T-helper 2 cell treated with Interferon-gamma antibody and Interleukin-4, amounts not matched to agents 100 ng/mL and 5 ng/mL, for 36 hours (primary cell): ENCODE measurements around the gene VPS13A. TPM values are rescaled to one million over a fixed set of nuclear protein-coding genes. Genes with fewer than 3 reads are reported as not detected.

ENCODE experiments used
- intact Hi-C: fragments of 100-400 bp; cut with micrococcal nuclease; formaldehyde crosslinking; loops from one replicate; pipeline ENCODE4 v1.15.1; 2023
- total RNA-seq: library from RNA; stranded (reverse); gene quantifications from 2 replicates; pipeline ENCODE4 v1.2.3, GENCODE V29; 2022

Gene VPS13A
- total RNA-seq: 47.6 and 47.9 TPM in 2 replicates

DNA sequence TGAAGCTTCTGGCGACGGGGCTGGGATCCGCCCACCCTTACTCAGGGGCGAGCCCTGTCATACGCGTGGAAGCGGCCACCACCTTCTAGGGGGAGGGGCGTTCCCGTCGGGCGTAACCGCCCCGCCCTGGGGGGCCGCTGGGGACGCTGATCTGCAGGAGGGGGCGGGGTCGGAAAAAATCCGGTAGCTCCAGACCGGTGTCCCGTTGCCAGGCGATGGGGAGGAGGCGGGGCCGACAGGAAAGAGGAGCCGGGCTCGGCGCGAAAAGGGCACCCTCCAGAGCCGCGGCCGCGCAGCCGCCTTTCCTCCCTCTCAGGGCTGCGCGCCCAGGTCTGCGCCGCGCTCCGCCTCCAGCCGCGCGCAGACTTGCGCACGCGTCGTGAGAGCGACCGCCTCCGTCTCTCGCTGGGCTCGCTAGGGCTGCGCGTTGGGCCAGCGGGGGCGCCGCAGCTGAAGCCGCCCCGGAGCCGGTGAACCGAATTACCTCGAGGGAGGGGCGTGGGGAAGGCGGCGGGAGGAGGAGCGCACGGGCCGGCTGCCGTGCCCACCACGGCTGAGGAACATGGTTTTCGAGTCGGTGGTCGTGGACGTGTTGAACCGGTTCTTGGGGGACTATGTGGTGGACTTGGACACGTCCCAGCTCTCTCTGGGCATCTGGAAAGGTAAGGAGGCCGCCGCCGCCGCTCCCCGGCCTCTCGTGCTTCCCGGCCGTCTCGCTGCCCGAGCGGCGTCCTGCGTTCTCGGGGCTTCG lies at the start of gene VPS13A:
Gene VPS13A (plus strand): TSS at position 392 of the 751 bp plus-strand sequence. CDS start 171 bp downstream, at position 563.
- intact Hi-C loops: loop anchor here (1.0 to 5.0 kb wide), 5 partner anchors 10 to 1120 kb away; partner anchors contain the start of genes CEP78, GNAQ, PSAT1 and RFK

DNA sequence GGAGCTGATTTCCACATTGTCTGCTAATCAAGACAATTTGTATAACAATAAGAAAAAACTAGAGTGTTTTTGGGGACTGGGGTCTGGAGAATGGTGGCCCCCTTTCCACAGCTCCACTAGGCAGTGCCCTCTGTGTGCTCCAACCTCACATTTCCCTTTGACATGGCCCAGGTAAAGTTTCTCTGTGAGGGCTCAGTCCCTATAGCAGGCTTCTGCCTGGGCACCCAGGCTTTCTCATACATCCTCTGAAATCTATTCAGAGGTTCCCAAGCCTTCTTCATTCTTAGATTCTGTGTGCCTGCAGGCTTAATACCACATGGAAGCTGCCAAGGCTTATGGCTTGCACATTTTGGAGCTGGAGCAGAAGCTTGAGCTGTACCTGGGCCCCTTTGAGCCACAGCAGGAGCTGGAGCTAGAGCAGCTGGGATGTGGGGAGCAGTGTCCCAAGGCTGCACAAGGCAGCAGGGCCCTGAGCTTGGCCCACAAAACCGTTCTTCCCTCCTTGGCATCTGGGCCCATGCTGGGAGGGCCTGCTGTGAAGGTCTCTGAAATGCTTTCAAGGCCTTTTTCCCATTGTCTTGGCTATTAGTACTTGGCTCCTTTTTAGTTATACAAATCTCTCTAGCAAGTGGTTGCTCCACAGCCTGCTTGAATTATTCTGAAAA lies 49.1 kb upstream of the VPS13A start:
- intact Hi-C loops: no loop called here

DNA sequence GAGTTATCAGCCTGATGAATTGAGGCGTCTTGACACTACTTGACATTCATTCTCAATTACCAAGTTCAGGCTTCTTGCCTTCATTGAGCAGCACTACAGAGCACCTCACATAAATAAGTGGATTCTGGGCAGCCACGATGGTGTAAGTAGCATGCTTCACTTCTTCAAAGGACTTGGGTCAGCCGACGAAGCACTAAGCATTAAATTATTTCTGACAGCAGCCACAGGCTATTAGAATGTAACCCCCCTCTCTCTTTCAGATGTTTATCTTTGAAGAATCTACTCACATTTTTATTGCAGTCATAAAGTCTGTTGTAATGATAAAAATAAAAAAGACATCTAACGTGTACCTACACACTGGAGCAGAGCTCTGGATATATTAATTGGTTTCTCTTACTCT lies 45.9 kb upstream of the VPS13A start:
- intact Hi-C loops: no loop called here

DNA sequence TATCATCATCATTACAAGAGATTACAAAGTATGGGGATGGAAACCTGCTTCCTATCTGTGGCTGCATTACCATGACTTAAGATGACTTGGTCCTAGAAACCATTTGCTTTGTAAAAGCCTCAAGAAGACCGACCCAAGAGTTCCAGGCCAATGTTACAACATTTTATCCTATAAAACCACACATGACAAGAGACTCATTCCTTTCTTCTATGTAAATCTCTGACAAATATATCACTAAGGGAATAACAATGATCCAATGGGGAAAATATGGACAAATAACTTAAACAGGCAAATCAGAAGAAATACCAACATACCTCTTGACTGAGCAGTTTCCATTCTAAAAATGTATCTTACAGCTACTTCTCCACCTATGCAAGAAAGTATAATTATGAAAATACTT lies 44.3 kb upstream of the VPS13A start:
- intact Hi-C loops: no loop called here

DNA sequence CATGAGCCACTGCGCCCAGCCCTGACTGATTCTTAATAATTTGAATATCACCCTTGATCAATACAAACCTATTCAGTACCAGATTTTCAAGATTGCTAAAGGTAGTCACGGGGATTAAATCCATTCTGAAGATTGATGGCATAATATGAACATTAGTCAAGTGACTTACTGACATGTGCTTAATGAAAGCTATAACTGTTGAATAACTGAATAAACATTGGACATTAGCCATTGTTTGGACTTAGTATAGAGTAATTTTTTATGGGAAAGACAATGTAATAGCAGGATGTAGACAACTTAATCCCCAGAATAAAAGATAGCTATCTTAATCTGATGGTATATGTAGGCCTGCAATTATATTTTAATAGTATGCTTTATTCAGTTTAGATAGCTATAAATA lies 35.0 kb upstream of the VPS13A start:
- intact Hi-C loops: no loop called here

DNA sequence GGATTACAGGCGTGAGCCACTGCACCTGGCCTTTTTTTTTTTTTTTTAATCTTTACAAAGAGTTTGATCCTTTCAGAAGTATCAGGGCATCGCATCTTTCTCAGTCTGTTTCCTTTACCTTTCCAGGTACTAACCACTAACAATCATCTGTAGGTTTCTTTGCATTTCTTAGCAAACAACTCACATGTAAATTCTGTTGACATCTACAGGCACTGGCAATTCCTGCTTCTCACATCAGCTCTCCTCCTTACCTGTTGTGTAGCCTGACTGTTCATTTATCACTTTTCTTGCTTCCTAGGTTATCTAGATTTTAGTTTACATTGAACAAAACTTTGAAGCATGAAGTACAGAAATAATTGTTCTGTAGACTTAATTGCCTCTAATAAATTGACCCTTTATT lies 27.5 kb upstream of the VPS13A start:
- intact Hi-C loops: loop anchor here (1.0 to 5.0 kb wide), 2 partner anchors 340 to 703 kb away; no protein-coding TSS in a partner anchor

DNA sequence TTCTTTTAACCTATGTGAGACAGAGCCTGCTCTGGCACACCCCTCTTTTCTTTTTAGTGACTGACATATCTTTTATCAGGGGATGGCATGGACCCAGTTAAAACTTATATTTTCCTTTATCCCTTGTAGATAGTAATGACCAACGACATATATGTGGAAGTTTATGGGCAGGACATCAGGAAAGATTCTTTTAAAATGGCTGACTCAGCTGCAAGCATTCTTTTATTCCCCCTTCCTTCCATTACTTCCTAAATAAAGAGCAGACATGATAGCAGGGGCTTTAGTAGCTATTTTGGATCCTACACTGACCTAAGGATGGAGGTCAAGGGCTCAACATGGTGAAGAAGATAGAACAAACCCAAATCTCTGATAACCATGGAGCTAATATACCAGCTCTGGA lies 25.0 kb upstream of the VPS13A start:
- intact Hi-C loops: loop anchor here (5.0 kb wide), 1 partner anchor 705 kb away; no protein-coding TSS in a partner anchor

DNA sequence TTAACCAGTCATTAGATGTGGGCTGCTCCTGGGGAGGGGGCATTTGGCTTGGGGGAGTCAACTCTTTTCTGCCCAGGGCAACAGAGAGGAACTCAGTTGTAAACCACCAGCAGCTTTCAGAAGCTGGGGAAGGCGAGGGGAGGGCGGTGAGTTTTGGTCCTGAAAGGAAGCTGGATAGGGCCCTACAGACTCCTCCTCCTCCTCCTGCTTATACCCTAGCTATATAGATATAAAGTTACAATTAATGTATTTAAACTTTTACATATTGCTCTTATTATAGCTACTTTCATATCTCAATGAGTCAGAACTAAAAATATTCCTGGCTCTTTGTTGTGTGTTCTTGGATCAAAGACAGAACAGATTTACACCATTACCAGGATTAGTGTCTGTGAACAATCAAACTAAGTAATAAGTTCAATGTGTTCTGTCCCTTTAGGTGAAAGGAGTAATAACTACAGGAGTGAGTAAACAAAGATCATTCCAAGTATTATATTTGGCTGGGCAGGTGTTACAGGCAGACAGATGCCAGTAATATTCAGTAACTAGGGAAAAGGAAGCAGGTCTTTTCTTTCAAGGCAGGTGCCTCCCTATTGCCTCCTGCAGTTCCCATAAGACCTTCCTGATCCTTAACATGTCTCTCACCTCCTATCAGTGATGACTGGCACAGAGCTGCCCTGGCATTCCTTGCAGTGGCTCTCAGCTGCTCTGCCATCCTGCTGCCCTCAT lies 20.5 kb upstream of the VPS13A start:
- intact Hi-C loops: no loop called here

DNA sequence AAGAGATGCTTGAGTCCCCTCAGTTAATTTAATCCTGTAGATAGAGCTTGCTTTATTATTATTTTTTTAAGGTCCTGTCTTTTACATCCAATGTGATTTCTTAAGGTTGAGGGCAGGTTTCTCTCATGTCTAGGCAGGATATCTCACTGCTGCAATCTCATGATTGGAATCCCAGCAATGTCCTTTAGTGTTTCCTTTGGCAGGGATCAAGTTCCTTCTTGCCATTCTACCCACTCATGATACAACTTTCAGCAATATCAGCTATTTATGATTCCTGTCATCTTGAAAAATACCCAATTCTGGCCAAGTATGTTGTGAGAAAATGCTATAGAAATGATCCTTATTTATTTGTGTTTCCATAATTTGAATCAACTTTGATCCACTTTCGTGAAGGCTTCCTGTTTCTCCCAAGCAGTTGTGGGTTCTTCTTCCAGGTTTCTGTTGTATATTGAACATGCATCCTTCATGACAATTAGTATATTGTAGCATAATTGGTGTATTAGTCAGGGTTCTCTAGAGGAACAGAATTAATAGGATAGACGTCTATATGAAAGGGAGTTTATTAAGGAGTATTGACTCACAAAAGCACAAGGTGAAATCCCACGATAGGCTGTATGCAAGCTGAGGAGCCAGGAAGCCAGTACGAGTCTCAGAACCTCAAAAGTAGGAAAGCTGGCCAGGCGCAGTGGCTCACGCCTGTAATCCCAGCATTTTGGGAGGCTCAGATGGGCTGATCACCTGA lies 18.4 kb upstream of the VPS13A start:
- intact Hi-C loops: no loop called here

DNA sequence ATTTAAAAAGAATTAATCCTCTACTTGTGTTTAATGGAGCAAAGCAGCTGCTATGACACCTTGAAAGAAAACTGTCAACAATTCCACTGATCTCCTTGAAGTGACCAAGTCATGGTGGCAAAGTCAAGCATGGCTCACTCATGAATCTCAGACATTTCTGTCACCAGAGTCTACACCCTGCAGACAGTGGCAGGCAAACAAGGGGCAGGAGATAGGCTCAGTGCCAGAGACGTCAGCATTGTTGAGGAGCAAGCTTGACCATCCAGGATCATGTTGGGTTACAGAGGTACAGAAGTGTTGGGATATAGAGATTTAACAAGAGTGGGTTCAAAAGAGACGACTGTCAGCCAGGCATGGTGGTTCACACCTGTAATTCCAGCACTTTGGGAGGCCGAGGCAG lies 16.1 kb upstream of the VPS13A start:
- intact Hi-C loops: no loop called here

DNA sequence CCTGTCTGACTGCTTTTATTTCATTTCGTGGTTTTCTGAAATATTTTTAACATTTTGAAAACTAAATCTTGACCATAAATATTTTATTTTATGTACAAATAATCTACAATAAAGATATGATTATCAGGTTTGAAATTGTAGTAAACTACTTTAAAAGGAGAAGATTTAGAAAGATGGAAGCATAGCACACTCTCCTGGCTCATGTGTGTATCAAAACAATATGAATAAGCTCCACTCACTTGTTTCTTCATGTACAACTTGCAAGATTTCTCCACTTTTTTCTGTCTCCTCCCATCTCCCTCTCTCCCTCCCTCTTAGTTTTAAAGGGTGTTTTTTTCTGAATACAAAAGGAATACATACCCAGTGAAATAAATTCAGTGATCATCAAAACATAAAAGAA lies 15.4 kb upstream of the VPS13A start:
- intact Hi-C loops: no loop called here

DNA sequence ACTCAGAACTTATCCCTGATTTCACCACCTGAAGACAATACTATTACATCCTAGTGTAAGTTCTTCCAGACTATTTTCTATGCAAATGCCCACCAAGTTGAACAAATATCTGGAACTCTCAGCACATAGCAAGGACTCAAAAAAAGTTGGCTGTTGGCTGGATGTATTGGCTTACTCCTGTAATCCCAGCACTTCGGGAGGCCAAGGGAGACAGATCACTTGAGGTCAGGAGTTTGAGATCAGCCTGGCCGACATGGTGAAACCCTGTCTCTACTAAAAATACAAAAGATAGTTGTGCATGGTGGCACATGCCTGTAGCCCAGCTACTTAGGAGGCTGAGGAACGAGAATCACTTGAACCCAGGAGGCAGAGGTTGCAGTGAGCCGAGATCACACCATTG lies 15.0 kb upstream of the VPS13A start:
- intact Hi-C loops: no loop called here

DNA sequence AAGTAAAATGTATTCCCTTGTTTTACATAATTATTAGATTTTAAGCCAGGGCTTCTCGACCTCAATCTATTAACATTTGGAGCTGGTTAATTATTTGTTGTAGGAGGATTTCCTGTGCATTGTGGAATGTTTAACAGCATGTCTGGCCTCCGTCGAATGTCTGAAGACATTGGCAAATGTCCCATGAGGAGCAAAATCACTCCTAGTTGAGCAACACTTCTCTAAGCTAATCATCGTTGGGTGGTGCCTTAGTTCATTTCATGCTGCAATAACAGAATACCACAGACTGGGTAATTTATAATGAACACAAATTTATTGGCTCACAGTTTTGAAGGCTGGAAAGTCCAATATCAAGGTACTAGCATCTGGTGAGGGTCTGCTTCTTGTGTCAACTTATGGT lies 13.4 kb upstream of the VPS13A start:
- intact Hi-C loops: no loop called here

DNA sequence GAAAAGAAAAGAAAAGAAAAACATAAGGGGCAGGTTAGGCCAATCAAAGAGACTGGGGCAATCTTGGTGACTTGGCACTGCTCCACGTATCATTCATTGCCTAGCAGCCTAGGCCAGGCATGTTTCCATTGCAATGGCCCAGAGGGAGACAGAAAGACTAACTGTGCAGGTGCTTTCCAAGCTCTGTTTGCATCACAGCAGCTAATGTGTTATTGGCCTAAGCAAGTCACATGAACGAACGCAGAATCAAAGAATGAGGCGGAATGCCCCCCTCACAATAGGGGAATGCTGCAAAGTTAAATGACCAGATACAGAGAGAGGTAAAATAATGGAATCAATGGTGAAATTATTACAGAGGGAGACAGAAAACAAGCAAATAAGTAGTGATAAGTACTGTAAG lies 11.1 kb upstream of the VPS13A start:
- intact Hi-C loops: loop anchor here (2.0 kb wide), 1 partner anchor 291 kb away; no protein-coding TSS in a partner anchor

DNA sequence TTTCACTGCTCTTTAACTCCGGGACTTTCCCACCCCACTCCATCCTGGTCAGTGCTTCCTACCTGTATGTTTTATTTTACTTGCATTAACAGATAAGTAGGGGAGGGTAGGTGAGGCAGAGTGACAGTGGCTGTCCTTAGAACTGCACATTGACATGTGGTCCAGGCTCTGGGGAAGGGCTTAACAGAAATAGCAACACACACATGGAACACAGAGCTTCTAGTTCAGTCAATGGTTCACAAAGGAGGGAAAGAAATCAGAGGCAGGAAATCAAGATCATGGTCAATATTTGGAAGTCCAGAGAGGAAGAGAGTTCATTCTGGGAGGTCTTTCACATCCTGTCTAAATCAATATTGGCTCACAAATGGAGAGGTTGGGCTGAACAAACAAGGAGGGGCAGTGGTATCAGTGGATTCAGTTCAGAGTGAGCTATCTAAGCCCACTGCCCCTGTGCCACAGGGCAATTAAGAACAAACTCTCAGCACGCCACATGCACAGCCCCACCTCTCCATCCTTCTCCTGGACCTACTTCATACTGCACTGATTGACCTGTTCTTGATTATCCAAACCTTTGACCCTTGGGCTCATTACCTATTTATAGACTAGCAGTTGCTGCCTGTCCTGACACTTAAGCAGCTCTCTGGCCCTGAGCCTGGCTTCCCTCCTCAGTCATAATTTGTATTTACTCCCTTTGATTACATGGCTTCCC lies 6.2 kb upstream of the VPS13A start:
- intact Hi-C loops: no loop called here

DNA sequence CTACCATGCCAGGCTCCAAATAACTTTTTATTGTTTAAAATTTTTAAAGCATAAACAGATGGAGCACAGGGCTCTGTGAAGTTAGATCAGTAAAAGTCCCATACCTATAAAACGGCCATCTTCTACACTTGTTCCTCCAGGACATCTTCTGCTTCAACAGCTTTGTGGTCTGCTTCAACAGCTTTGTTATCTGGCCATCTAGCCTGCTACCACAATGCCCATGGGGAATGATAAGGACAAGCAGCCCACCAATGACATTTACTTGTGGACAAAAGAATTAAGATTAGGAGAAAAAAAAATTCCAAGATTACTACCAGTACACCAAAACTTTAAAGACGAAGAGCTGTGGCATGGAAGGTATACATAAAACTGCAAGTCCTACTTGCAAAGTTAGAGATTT lies 2.2 kb upstream of the VPS13A start:
- intact Hi-C loops: loop anchor here (5.0 kb wide), 3 partner anchors 783 to 1122 kb away; partner anchors contain the start of genes GNAQ, PSAT1 and RFK

DNA sequence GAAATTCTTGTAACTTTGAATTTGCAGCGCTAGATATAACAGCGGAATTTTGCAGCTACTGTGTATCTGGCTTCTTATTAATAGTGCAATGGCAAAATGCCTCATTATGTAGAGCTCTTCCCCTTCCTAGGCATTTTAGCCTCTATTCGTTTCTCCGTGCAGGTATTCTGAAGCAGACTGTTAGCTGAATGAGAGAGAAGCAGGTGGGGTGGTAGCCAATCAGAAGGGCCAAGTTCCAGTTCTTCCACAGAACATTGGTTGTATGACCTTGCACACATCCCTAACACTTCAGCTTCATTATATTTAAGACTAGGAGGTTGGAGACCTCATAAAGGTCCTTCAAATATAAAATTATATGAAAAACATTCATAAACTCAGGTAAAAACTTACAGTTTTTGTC lies 1.2 kb upstream of the VPS13A start:
- intact Hi-C loops: loop anchor here (5.0 kb wide), 3 partner anchors 784 to 1121 kb away; partner anchors contain the start of genes GNAQ, PSAT1 and RFK

DNA sequence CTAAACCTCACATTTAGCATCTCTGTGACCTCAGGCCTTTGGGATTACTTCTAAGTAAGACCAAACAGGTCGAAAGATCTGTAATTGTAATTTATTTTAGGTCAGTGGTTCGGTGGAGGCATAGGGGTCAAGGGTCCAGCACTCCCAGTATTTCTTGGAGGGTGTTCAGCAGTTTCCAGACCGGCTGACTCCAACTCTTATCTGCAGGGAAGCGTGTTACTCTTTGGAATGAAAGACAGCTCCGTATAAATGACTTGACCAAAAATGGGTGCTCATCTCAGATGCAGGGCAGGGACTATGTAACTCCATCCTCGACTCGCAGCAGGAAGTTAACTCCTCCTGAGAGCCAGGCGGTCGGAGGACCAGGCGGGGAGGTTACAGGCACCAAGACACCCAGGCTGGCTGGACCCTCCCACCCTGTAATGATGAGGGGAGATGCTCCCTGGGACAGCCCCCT lies 620 bp upstream of the VPS13A start:
- intact Hi-C loops: loop anchor here (1.0 to 5.0 kb wide), 5 partner anchors 9 to 1121 kb away; partner anchors contain the start of genes CEP78, GNAQ, PSAT1 and RFK

DNA sequence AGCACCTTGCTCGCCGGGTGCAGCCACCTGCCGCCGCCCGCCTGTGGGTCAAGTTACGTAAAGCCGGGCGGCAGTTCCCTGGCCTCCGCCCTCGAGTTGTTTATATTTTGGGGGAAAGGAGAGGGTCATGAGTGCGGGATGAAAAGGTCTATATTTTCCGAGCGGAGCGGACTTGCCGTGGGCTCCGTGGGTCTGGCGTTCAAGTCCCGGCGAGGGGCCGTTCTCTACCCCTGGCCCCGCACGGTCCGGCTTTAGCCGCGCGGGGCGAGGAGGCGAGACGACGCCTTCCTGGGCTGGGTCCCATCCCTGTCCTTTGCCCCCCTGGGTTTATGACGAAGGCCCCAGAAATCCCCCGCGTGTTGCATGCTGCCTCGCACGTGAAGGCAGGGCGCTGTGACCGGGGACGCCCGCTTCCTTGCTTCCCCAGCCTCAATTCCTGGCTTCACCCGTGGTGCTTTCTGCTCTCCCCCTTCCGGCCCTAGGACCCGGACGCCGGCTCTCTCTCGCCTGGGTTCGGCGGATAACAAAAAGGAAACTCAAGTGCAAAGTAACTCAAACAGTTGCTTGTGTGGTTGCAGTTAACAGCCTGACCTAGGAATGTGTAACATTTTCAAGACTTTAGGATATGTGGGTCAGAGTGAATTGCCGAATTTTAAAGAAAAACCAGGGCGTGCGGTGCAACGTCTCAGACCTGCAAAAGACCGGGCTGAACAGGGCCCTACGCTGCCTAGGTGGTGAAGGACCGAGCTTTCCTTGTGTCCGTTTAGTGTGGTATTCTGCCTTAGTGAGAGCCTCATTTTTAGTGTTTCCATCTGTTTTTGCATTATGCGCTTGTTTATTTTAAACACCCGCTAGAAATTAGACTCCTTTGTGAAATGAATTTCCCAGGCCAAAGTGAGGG lies 810 bp downstream of the VPS13A start:
- intact Hi-C loops: loop anchor here (1.0 to 5.0 kb wide), 5 partner anchors 11 to 1119 kb away; partner anchors contain the start of genes CEP78, GNAQ, PSAT1 and RFK
